ELF-1 (cell line): ENCODE measurements around the gene DNAJC4.

Experiments used
- DNase-seq: peaks from one replicate; pipeline ENCODE4 v3.0.0-alpha.2; 2016; ENCODE audit warnings: low read depth, low spot score

Gene DNAJC4

GRCh38 chr11:64208086-64208795 is 22.1 kb upstream of the DNAJC4 start:
- no peak for DNase-seq

- DNase-seq = no peak
Measured at GRCh38 chr11:64208796-64209562, 21.4 kb upstream of the DNAJC4 start.

- no peak for DNase-seq
Measured at GRCh38 chr11:64209563-64209843, 20.8 kb upstream of the DNAJC4 start.

- DNase-seq = no peak
Measured at GRCh38 chr11:64210301-64211020, 19.9 kb upstream of the DNAJC4 start.

DNA sequence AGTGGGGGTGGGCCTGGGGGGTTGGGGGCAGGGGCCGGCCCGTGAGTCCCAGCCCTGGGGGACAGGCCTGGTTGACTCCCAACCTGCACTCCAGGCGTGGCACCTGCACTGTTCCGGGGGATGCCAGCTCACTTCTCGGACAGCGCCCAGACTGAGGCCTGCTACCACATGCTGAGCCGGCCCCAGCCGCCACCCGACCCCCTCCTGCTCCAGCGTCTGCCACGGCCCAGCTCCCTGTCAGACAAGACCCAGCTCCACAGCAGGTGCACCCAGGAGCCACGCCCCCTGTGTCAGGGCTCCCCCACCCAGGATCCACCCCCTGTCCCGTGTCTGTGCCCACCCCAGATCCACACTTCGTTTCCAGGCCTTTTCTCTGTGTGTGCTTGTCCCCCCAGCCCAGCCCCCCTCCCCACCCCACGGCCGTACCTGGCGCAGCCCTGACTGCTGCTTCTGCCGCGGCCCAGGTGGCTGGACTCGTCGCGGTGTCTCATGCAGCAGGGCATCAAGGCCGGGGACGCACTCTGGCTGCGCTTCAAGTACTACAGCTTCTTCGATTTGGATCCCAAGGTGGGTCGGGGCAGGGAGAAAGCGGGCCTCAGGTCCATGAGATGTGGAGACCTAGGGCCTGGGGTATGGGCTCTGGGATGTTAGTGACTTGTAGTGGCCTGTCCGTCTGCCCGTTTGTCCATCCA is 19.0 kb upstream of the DNAJC4 start:
- DNase-seq = no peak

GRCh38 chr11:64216879-64217278 is 13.5 kb upstream of the DNAJC4 start:
- DNase-seq = no peak

- DNase-seq = no peak
Measured at GRCh38 chr11:64218628-64219353, 11.6 kb upstream of the DNAJC4 start.

GRCh38 chr11:64219354-64219684 is 11.0 kb upstream of the DNAJC4 start:
- DNase-seq = no peak

GRCh38 chr11:64219755-64220154 is 10.6 kb upstream of the DNAJC4 start:
- DNase-seq = no peak

GRCh38 chr11:64220271-64220670 is 10.1 kb upstream of the DNAJC4 start:
- DNase-seq = no peak

- DNase-seq = no peak
Measured at GRCh38 chr11:64220798-64221197, 9.6 kb upstream of the DNAJC4 start.

GRCh38 chr11:64222651-64223000 is 7.7 kb upstream of the DNAJC4 start:
- no peak for DNase-seq

DNA sequence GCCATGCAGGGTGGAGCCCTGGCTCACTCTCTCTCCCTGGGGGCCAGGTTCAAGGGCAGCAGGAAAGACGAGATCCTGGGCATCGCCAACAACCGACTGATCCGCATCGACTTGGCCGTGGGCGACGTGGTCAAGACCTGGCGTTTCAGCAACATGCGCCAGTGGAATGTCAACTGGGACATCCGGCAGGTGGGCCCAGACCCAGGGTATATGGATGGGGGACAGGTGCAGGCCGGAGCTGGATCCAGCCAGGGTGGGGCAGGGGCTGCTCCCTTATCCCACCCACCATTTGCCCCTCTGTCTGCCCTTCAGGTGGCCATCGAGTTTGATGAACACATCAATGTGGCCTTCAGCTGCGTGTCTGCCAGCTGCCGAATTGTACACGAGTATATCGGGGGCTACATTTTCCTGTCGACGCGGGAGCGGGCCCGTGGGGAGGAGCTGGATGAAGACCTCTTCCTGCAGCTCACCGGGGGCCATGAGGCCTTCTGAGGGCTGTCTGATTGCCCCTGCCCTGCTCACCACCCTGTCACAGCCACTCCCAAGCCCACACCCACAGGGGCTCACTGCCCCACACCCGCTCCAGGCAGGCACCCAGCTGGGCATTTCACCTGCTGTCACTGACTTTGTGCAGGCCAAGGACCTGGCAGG is 7.2 kb upstream of the DNAJC4 start:
- DNase-seq = no peak

DNA sequence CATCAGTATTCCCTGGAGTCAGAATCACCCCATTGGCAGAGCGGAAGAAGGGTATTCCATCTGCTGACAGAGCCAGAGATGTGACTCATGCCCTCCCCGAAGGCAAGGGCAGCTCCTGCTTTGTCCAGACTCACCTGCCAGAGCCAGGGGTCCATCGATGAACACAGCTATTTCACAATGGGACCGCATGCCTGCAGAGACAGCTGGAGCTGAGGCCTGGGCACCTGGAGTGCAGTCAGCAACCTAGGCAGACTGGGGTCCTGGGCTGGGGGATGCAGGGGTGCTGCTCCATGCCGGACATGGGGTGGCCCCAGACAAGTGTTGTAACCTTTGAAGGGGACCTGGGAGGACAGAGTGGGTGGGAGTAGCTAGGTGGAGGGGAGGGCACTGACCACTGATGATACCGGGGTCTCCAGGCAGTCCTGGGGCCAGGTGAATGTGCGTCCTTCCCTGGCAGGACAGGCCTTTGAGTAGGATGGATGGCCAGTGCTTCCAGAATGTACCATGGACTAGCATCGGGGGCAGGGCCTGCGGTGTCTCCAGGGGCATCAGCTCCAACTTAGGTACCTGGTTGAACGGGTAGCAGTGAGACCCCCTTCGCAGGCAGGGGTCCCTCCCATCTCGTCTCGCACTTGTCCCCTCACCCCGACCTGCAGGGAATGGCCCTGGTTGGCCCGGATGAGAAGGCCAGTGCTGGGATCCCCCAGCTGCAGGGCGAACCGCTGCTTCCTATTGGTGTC is 6.0 kb upstream of the DNAJC4 start:
- DNase-seq = no peak

DNA sequence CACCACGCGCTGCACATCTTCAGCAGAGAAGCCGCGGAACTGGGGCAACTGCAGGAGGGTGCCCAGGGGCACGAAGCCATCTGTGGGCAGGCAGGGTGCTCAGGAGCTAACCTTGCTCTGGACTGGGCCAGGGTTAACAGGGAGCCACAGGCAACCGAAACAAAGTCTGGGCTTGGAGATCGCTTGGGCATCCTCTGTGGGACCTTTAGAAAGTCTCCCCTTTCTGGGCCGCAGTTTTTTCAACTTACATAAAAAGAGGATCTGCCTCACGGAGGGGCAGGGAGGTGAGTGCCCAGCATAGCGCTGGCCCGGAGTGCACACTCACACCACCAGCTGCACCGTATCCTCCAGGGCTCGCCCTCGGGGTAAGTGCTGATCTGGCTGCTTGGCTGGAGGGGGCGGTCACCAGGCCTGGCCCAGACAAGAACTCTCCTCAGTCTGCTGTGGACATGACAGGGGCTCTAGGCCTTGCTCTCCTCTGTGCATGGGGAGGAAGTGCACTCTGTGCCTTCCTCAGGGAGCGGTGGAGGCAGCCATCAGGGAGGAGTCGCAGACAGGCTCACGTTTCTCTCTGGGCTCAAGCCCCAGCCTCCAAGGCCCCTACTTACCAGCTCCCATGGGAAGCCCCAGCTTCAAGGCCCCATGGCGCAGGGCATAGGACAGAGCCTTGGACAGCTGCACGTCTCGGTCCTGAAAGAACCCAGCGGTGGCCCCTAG is 5.3 kb upstream of the DNAJC4 start:
- no peak for DNase-seq

DNA sequence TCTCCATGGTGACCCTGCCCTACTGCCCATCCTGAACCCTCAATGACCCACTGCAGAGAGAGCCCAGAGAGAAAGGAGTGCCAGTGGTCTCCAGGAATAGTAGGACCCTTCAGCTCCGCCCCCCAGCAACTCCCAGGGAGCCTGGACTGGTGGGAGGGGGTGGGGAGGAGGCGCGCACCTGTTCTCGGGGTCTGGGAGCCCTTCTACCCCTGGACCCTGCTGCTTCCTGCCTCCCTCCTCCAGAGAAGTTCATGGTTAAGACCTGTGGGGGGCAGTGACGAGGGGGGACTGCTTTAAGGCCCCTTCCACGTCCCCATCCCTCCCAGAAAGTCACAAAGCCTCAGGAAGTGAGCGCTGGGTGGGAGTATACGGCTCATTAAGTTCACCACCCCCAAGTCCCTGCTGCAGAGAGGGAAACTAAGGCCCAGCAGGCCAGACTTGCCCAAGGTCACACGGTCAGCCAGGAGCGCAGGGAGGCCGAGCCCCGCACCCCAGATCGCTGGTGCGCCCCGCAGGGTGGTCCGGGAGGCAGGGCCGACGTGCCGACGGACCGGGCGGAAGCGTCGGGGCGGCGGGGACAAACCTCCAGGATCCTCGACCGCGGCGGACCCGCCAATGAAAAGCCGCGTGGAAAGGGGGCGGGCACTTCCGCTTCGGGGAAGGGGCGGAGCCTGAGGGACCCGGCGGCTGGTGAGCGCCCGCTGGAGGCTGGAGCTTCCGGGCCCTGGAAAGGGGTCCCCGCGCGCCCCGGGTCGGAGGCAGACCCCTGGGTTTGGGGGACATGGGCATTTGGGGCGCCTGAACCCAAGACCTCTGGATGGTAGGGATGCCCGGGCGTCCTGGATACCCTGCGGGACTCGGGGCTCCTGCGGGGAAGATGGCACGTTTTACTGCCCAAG is 4.5 kb upstream of the DNAJC4 start, which contains the start of the genes NUDT22 and TRPT1:
Gene NUDT22 (plus strand): TSS at position 667 of the 899 bp plus-strand sequence. CDS start 379 bp downstream, outside the sequence.
Gene TRPT1 (minus strand): TSS at position 579 of the 899 bp plus-strand sequence. CDS start 326 bp downstream, at position 253.
- DNase-seq = peak; percentile 86

DNA sequence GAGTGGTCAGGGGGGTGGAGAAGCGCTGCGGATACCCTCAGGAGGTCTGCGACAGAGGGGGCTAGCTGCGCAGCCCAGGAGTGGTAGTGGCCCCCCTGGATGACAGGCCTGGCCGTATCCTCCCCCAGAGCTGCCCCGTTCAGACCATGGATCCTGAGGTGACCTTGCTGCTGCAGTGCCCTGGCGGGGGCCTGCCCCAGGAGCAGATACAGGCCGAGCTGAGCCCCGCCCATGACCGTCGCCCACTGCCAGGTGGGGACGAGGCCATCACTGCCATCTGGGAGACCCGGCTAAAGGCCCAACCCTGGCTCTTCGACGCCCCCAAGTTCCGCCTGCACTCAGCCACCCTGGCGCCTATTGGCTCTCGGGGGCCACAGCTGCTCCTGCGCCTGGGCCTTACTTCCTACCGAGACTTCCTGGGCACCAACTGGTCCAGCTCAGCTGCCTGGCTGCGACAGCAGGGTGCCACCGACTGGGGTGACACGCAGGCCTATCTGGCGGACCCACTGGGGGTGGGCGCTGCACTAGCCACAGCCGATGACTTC is 3.8 kb upstream of the DNAJC4 start:
- no peak for DNase-seq

DNA sequence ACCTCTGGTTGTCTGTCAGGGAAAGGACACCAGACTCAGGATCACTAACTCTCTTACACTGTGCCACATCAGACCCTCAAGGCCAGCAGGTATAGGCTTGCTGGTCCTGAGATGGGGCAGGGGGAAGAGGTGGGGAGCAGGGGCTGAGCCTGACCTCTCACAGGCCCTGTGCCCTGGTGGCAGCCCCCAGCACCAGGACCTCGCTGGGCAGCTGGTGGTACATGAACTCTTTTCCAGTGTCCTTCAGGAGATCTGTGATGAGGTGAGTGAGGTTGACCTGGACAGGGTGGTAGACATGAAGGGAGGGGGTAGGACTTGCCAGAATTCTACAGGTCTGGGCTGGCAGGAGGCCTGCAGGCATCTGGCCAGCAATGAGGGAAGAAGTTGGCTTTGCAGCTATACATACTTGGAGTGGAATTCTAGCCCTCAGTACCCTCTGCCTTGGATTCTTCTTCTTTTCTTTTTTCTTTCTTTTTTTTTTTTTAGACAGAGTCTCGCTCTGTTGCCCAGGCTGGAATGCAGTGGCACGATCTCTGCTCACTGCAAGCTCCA is 2.9 kb upstream of the DNAJC4 start:
- DNase-seq = no peak
